K562 (cell line): Measurements from ENCODE around the gene RANBP3. TPM values are rescaled to one million over a fixed set of nuclear protein-coding genes. Genes with fewer than 3 reads are reported as not detected.

ENCODE experiments used
- AFF1 ChIP-seq, 2 experiments: fragments of 450-650 bp; IDR thresholded peaks; 2 replicates each; pipeline ENCODE4 v1.6.1; 2018; ENCODE audit warnings: mild to moderate bottlenecking in 2 of 2, low read depth in 1 of 2; ENCODE audit not compliant: partially characterized antibody in 2 of 2
- C11orf30 ChIP-seq: fragments of 450-650 bp; IDR thresholded peaks from 2 replicates; pipeline ENCODE4 v1.6.1; 2016; ENCODE audit warnings: low read depth, mild to moderate bottlenecking
- DEAF1 ChIP-seq: fragments of 450-650 bp; formaldehyde crosslinking; IDR thresholded peaks from 2 replicates; pipeline ENCODE4 v1.4.0; 2020; ENCODE audit warnings: mild to moderate bottlenecking, moderate library complexity
- DIDO1 ChIP-seq: fragments of 450-650 bp; IDR thresholded peaks from 2 replicates; pipeline ENCODE4 v1.6.1; 2016; ENCODE audit warnings: low read depth, missing biosample characterization, missing genetic modification characterization
- ETS2 ChIP-seq: IDR thresholded peaks from 2 replicates; pipeline ENCODE4 v1.6.1; 2016; ENCODE audit warnings: borderline replicate concordance, missing genetic modification characterization, mild to moderate bottlenecking, moderate library complexity, missing compliant biosample characterization; ENCODE audit not compliant: poor library complexity, severe bottlenecking
- HMG20B ChIP-seq: fragments of 250-450 bp; sonication (Bioruptor Pico); IDR thresholded peaks from 2 replicates; pipeline ENCODE4 v1.5.0; 2021; ENCODE audit warnings: mild to moderate bottlenecking
- HSF4 ChIP-seq: fragments of 250-450 bp; sonication (Bioruptor Pico); IDR thresholded peaks from 2 replicates; pipeline ENCODE4 v2.1.2; 2022; ENCODE audit warnings: mild to moderate bottlenecking, moderate library complexity, borderline replicate concordance
- KAT8 ChIP-seq: fragments of 450-650 bp; IDR thresholded peaks from 2 replicates; pipeline ENCODE4 v1.6.1; 2016; ENCODE audit warnings: low read depth, mild to moderate bottlenecking
- L3MBTL2 ChIP-seq: fragments of 450-650 bp; IDR thresholded peaks from 2 replicates; pipeline ENCODE4 v1.6.1; 2016; ENCODE audit warnings: mild to moderate bottlenecking, moderate library complexity
- MEIS2 ChIP-seq: fragments of 450-650 bp; IDR thresholded peaks from 2 replicates; pipeline ENCODE4 v1.6.1; 2014; ENCODE audit warnings: mild to moderate bottlenecking; ENCODE audit not compliant: partially characterized antibody
- NR1H2 ChIP-seq: sonication (generic); formaldehyde crosslinking; IDR thresholded peaks from 2 replicates; pipeline ENCODE4 v1.4.0; 2020; ENCODE audit warnings: mild to moderate bottlenecking, missing genetic modification reagents
- POLR2AphosphoS5 ChIP-seq: IDR thresholded peaks from 2 replicates; pipeline ENCODE4 v1.6.1; 2011; ENCODE audit warnings: mild to moderate bottlenecking, low read depth, low read length, moderate library complexity; ENCODE audit not compliant: control insufficient read depth, insufficient read depth
- RAD21 ChIP-seq, 2 experiments: fragments of 250-450 bp in 1 of 2; fragments of 450-650 bp in 1 of 2; sonication (Bioruptor Pico) in 1 of 2; formaldehyde crosslinking in 1 of 2; IDR thresholded peaks in 1 of 2; conservative IDR thresholded peaks in 1 of 2; 2 replicates each; pipeline versions ENCODE4 v1.4.0 to v1.8.0; 2020 to 2022; ENCODE audit warnings: mild to moderate bottlenecking in 2 of 2, moderate library complexity in 1 of 2
- RCOR1 ChIP-seq, 2 experiments: IDR thresholded peaks; 2 replicates each; pipeline ENCODE4 v1.6.1; 2012; ENCODE audit warnings: low read depth in 2 of 2, low read length in 2 of 2, borderline replicate concordance in 1 of 2, improper control_type of control experiment in 1 of 2
- SMARCA4 ChIP-seq: fragments of 450-650 bp; IDR thresholded peaks from 2 replicates; pipeline ENCODE4 v1.6.1; 2016
- USF1 ChIP-seq: sonication (generic); formaldehyde crosslinking; IDR thresholded peaks from 2 replicates; pipeline ENCODE4 v1.9.0; 2022; ENCODE audit warnings: mild to moderate bottlenecking, missing genetic modification reagents
- ZHX1 ChIP-seq: fragments of 150-350 bp; conservative IDR thresholded peaks from 2 replicates; pipeline ENCODE4 v1.6.1; 2014; ENCODE audit warnings: low read length
- ZNF75A ChIP-seq: fragments of 450-650 bp; formaldehyde crosslinking; IDR thresholded peaks from 2 replicates; pipeline ENCODE4 v1.4.0; 2020; ENCODE audit warnings: mild to moderate bottlenecking
- polyA plus RNA-seq, 8 experiments: library from polyadenylated mRNA; depleted of rRNA in 4 of 8; stranded (reverse) in 5 of 8; unstranded in 3 of 8; fragments of >200 nt; fragmentation: Nextera tagmentation in 2 of 8; fragmentation: Illumina TruSeq in 1 of 8; extraction: Ambion mirVana in 2 of 8; extraction: Trizol in 1 of 8; gene quantifications; 2 replicates each; pipeline versions ENCODE4 v1.2.1 to v1.2.3, GENCODE V29; 2011 to 2014; ENCODE audit warnings: inconsistent platforms in 1 of 8, missing spikeins in 1 of 8
- total RNA-seq, 7 experiments: library from RNA; depleted of rRNA in 6 of 7; stranded (reverse); fragments of >200 nt in 6 of 7; fragmentation: Illumina TruSeq in 2 of 7; extraction: Trizol in 2 of 7; gene quantifications; 2 replicates each; pipeline versions ENCODE4 v1.2.1 to v1.2.3, GENCODE V29; 2011 to 2021; ENCODE audit warnings: low replicate concordance in 1 of 7

RANBP3 gene
- total and polyA plus RNA-seq, 9 of the 15 experiments (the other 6 are each of a cell fraction or from before 2014, with no cell fraction given) = 0.90 to 95.1 (median 63.2) TPM

- TF ChIP-seq RAD21 (CRISPR knock-in tag; conservative IDR thresholded peaks at IDR 0.05 in 1 of 2, IDR thresholded peaks at IDR 0.05 in 1 of 2) = peak; percentile 69 to 81
- no peak for TF ChIP-seq USF1
- peak; percentile 16; the same call in 1 of the 2 replicates for TF ChIP-seq C11orf30
- TF ChIP-seq DEAF1 (CRISPR knock-in tag) = 0 out of 2 replicates have a peak, but pooled peaks have one; percentile 6
- TF ChIP-seq SMARCA4 = peak; percentile 32
- no peak for TF ChIP-seq HSF4
- peak; percentile 9 for TF ChIP-seq MEIS2
- TF ChIP-seq AFF1 (IDR thresholded peaks at IDR 0.05; ENCODE audit: low read depth in 1 of 2, partially characterized antibody in 2 of 2) = peak in 1 of 2 experiments; percentile 19
- peak; percentile 33; the same call in 1 of the 2 replicates for TF ChIP-seq L3MBTL2
- TF ChIP-seq NR1H2 (CRISPR knock-in tag) = no peak
- TF ChIP-seq ZNF75A = no peak
- TF ChIP-seq DIDO1 (tag) = no peak
- TF ChIP-seq ETS2 (tag) = no peak
- TF ChIP-seq ZHX1 = no peak
- TF ChIP-seq POLR2AphosphoS5 = no peak
- TF ChIP-seq KAT8 = no peak
- TF ChIP-seq RCOR1 (IDR thresholded peaks at IDR 0.05; ENCODE audit: borderline replicate concordance in 1 of 2, low read depth in 2 of 2, low read length in 2 of 2) = peak in 1 of 2 experiments; percentile 27; a peak in 1 of 4 replicates
- no peak for TF ChIP-seq HMG20B
These were observed 9.3 kb upstream of the RANBP3 start (continued) for GRCh38 chr19:5987077-5987818.
